Mesendoderm (in vitro differentiated cells): ENCODE data around the gene FXYD4.

ENCODE experiments used
- DNase-seq: peaks from one replicate; pipeline ENCODE4 v3.0.0; 2013
- H2AK5ac ChIP-seq: 2 replicates; pipeline ENCODE4 v1.6.1; 2013; ENCODE audit warnings: low read length, inconsistent platforms
- H2BK120ac ChIP-seq: 2 replicates; pipeline ENCODE4 v1.6.1; 2013; ENCODE audit warnings: low read depth, mild to moderate bottlenecking, low read length, moderate library complexity, mixed read lengths
- H2BK15ac ChIP-seq: replicated peaks from 2 replicates; pipeline ENCODE4 v1.6.1; 2013; ENCODE audit warnings: low read depth, mild to moderate bottlenecking, moderate library complexity
- H2BK5ac ChIP-seq: 2 replicates; pipeline ENCODE4 v1.6.1; 2013; ENCODE audit warnings: low read length, inconsistent platforms
- H3K18ac ChIP-seq: 2 replicates; pipeline ENCODE4 v1.6.1; 2013; ENCODE audit warnings: mild to moderate bottlenecking, low read length, mixed read lengths
- H3K23ac ChIP-seq: one replicate; pipeline ENCODE4 v1.6.1; 2013; ENCODE audit warnings: low read length
- H3K27ac ChIP-seq: 2 replicates; pipeline ENCODE4 v1.5.1; 2013; ENCODE audit warnings: low read depth, mild to moderate bottlenecking, inconsistent platforms, low read length, moderate library complexity
- H3K27me3 ChIP-seq: 2 replicates; pipeline ENCODE4 v1.6.1; 2013; ENCODE audit warnings: low read length, control low read depth, mild to moderate bottlenecking, inconsistent platforms; ENCODE audit not compliant: insufficient read depth, poor library complexity
- H3K36me3 ChIP-seq: 2 replicates; pipeline ENCODE4 v1.6.1; 2013; ENCODE audit warnings: low read length, inconsistent platforms; ENCODE audit not compliant: control insufficient read depth, insufficient read depth
- H3K4ac ChIP-seq: one replicate; pipeline ENCODE4 v1.6.1; 2013; ENCODE audit warnings: low read depth, mild to moderate bottlenecking, low read length, moderate library complexity
- H3K4me1 ChIP-seq: 2 replicates; pipeline ENCODE4 v1.6.1; 2013; ENCODE audit warnings: low read depth, low read length, inconsistent platforms; ENCODE audit not compliant: control insufficient read depth
- H3K4me2 ChIP-seq: 2 replicates; pipeline ENCODE4 v1.6.1; 2013; ENCODE audit warnings: low read length
- H3K4me3 ChIP-seq: 2 replicates; pipeline ENCODE4 v1.5.1; 2013; ENCODE audit warnings: mild to moderate bottlenecking, low read length
- H3K56ac ChIP-seq: one replicate; pipeline ENCODE4 v1.6.1; 2013; ENCODE audit warnings: low read length
- H3K79me1 ChIP-seq: 2 replicates; pipeline ENCODE4 v1.6.1; 2013; ENCODE audit warnings: low read length, inconsistent platforms
- H3K79me2 ChIP-seq: 2 replicates; pipeline ENCODE4 v1.6.1; 2013; ENCODE audit warnings: mild to moderate bottlenecking, low read length; ENCODE audit not compliant: control insufficient read depth, insufficient read depth
- H3K9ac ChIP-seq: 2 replicates; pipeline ENCODE4 v1.6.1; 2013; ENCODE audit warnings: low read length, inconsistent platforms
- H4K5ac ChIP-seq: one replicate; pipeline ENCODE4 v1.6.1; 2013; ENCODE audit warnings: low read length
- H4K8ac ChIP-seq: one replicate; pipeline ENCODE4 v1.6.1; 2013; ENCODE audit warnings: low read depth, mild to moderate bottlenecking, control low read depth, low read length, moderate library complexity
- WGBS: extraction: QIAGEN DNeasy Blood & Tissue Kit; methylation state at CpG from one replicate; pipeline ENCODE4 v1.1.7; 2013; ENCODE audit warnings: low lambda C conversion rate, missing lambda C conversion rate; ENCODE audit not compliant: insufficient coverage; ENCODE audit errors: extremely low coverage; 5-methylcytosine and 5-hydroxymethylcytosine counted together

Gene FXYD4

DNA sequence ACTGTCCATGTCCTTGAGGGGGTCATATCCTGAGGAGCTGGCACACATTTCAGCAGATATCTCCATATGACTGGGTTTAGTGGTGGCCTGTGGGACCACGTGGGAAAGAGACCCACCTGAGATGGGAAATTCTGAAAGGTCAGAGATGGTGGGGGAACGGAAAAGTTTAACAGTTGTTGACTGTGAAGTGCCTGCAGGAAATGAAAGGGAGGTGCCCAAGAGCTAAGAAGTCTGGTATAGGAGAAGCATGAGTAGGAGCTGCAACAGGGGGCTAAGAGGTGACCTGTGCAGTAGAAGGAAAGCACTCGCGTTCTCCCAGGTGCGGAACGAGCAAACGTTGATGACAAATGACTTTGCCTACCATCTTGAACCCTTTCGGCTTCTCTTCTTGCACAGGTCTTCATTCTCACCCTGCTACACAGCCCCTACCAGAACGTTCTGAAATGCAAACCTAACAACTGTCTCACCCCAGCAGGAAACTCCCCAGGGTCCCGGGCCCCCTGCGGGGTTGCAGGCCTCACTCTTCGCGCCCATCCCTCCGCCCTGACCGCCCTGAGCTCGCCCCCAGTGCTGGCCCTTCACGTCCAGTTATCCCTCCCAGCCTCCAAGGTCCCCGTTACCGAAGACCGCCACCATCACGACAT lies 9.8 kb upstream of the FXYD4 start:
- H3K27ac ChIP-seq = no peak overlapping the region
- H3K36me3 ChIP-seq = no peaks in the 10 kb centered on the region
- H3K4me1 ChIP-seq = peaks cover 5% of the 10 kb centered on the region
- H3K79me2 ChIP-seq = no peaks in the 10 kb centered on the region
- no peak overlapping the region for H2BK15ac ChIP-seq
- H3K27me3 ChIP-seq = no peaks in the 10 kb centered on the region
- H3K18ac ChIP-seq = peak overlapping the region; percentile 70
- no peak for DNase-seq
- no peak overlapping the region for H2BK120ac ChIP-seq
- peak overlapping the region; percentile 84 for H3K4me2 ChIP-seq
- peak overlapping the region; percentile 17 for H4K8ac ChIP-seq
- peak overlapping the region; percentile 72 for H3K4me3 ChIP-seq
- peak overlapping the region; percentile 71 for H4K5ac ChIP-seq
- no CpG with 5 or more reads among the region's 21 CpGs for WGBS
- H2AK5ac ChIP-seq = peak overlapping the region; percentile 78
- no peak overlapping the region for H3K23ac ChIP-seq
- H3K56ac ChIP-seq = peak overlapping the region; percentile 88
- peak overlapping the region; percentile 46 for H3K4ac ChIP-seq
- H3K9ac ChIP-seq = peak overlapping the region; percentile 83
- no peak overlapping the region for H2BK5ac ChIP-seq
- peaks cover 1% of the 10 kb centered on the region for H3K79me1 ChIP-seq

DNA sequence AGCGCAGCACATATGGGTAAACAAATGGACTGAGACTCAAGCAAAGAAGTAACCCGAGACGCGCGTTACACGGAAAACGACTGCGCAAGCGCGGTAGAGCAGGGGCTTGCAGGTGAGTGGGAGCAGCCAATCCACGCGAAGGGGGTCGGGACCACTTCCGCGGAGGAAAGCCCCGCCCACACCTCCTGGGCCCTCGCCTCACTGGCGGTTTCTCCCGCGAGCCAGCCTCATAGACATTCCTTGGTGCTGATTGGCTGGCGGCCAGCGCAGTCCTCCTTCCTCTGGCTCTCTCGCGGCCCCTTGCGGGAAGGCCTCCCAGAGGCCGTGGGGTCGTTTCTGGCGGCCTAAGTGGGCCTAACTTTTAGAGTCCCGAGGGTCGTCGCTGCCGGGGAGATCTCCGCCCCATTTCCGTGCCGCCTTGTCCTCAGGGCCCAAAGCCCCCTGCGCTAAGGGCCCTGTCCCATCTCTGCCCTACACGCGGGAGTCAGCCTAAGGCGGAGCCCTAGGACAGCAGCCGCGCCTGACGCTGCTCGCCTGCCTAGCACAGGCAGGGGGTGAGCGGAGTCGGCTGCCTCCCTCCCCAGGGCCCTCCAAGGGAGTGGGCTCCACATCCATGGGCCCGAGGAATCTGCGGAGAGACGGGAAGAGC lies 9.1 kb upstream of the FXYD4 start:
- Histone ChIP-seq H3K4me1 (peaks cover 5% of the 10 kb centered on the region), H4K5ac (peak overlapping the region; percentile 71), H2AK5ac (no peak overlapping the region), H2BK120ac (no peak overlapping the region), H3K4ac (peak overlapping the region; percentile 28), H3K4me3 (peak overlapping the region; percentile 72), H2BK15ac (no peak overlapping the region), H4K8ac (peak overlapping the region; percentile 17), H3K4me2 (peak overlapping the region; percentile 84), H3K27me3 (no peaks in the 10 kb centered on the region), H3K27ac (no peak overlapping the region), H3K79me2 (no peaks in the 10 kb centered on the region), H3K23ac (no peak overlapping the region), H3K56ac (peak overlapping the region; percentile 94), H3K79me1 (peaks cover 1% of the 10 kb centered on the region), H3K36me3 (no peaks in the 10 kb centered on the region), H3K18ac (peak overlapping the region; percentile 70), H2BK5ac (no peak overlapping the region), H3K9ac (peak overlapping the region; percentile 87)
- no CpG with 5 or more reads among the region's 48 CpGs for WGBS
- peak; percentile 97 for DNase-seq

DNA sequence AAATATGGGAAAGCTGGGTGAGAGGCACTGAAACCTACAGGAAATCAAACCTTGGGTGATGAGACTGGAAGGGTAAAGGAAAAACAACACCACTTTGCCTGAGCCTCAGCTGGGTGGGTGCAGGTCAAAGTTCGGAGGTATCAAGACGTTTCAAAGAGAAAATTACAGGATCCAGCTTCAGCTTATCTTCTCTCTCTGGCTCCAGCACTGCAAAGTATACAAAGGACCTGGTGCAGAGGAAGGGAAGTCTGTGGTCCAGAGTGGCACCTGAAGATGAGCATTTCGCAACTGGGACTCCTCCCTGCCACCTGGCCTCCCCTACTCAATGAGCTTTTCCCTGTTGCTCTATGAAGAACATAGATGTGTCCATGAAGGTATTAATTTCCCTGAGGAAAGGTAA lies 6.4 kb upstream of the FXYD4 start:
- H2AK5ac ChIP-seq = no peak overlapping the region
- peaks cover 5% of the 10 kb centered on the region for H3K4me1 ChIP-seq
- H3K4me3 ChIP-seq = no peak overlapping the region
- H3K4ac ChIP-seq = no peak overlapping the region
- no peak overlapping the region for H3K18ac ChIP-seq
- no peaks in the 10 kb centered on the region for H3K79me2 ChIP-seq
- WGBS = no CpG with 5 or more reads among the region's 3 CpGs
- no peaks in the 10 kb centered on the region for H3K36me3 ChIP-seq
- H3K56ac ChIP-seq = no peak overlapping the region
- no peak overlapping the region for H2BK120ac ChIP-seq
- H3K27me3 ChIP-seq = no peaks in the 10 kb centered on the region
- no peak overlapping the region for H3K9ac ChIP-seq
- peaks cover 1% of the 10 kb centered on the region for H3K79me1 ChIP-seq
- H3K4me2 ChIP-seq = no peak overlapping the region
- no peak overlapping the region for H2BK15ac ChIP-seq
- DNase-seq = no peak
- H2BK5ac ChIP-seq = no peak overlapping the region
- no peak overlapping the region for H3K23ac ChIP-seq
- H4K5ac ChIP-seq = no peak overlapping the region
- no peak overlapping the region for H4K8ac ChIP-seq
- no peak overlapping the region for H3K27ac ChIP-seq

- Histone ChIP-seq H3K4me2 (no peak overlapping the region), H3K23ac (no peak overlapping the region), H3K4me3 (no peak overlapping the region), H2BK120ac (no peak overlapping the region), H3K56ac (no peak overlapping the region), H3K27me3 (no peaks in the 10 kb centered on the region), H3K4ac (no peak overlapping the region), H3K4me1 (no peaks in the 10 kb centered on the region), H2AK5ac (no peak overlapping the region), H3K27ac (no peak overlapping the region), H3K79me2 (no peaks in the 10 kb centered on the region), H4K5ac (no peak overlapping the region), H3K79me1 (no peaks in the 10 kb centered on the region), H3K18ac (no peak overlapping the region), H3K9ac (no peak overlapping the region), H2BK15ac (no peak overlapping the region), H4K8ac (no peak overlapping the region), H2BK5ac (no peak overlapping the region), H3K36me3 (no peaks in the 10 kb centered on the region)
- WGBS = no CpG with 5 or more reads among the region's 4 CpGs
- no peak for DNase-seq
These were observed 1.5 kb upstream of the FXYD4 start for GRCh38 chr10:43369921-43370320.

DNA sequence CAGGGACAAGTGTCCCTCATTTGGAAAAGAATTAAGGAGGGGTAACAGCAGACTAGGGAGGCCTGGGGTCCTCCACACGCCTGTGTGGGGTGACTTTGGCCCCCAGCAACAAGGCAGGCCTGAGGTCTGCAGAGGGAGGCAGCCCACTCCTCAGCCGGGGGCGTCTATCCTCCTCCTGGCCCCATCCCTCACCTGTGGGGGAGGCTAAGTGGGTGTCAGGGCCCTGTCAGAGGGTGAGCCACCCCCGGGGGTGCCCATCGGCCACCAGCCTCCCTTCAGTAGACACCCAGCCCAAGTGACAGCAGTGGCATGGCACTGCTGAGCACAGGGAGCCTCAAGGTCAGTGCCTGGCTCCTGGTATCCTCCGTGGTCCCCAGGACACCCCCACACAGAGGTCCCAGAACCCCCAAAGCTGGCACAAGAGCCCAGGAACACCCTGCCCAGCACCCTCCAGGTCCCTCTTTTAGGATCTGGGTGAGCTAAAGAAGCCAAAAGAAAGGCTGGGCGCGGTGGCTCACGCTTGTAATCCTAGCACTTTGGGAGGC lies 693 bp upstream of the FXYD4 start:
- H3K23ac ChIP-seq = no peak overlapping the region
- no peak overlapping the region for H2BK5ac ChIP-seq
- no CpG with 5 or more reads among the region's 9 CpGs for WGBS
- H3K18ac ChIP-seq = no peak overlapping the region
- H3K4me2 ChIP-seq = no peak overlapping the region
- H4K8ac ChIP-seq = no peak overlapping the region
- H3K36me3 ChIP-seq = no peaks in the 10 kb centered on the region
- no peak overlapping the region for H4K5ac ChIP-seq
- H3K4ac ChIP-seq = no peak overlapping the region
- H2AK5ac ChIP-seq = no peak overlapping the region
- H3K79me1 ChIP-seq = no peaks in the 10 kb centered on the region
- no peak overlapping the region for H3K9ac ChIP-seq
- DNase-seq = no peak
- no peaks in the 10 kb centered on the region for H3K79me2 ChIP-seq
- no peak overlapping the region for H2BK120ac ChIP-seq
- no peaks in the 10 kb centered on the region for H3K27me3 ChIP-seq
- no peaks in the 10 kb centered on the region for H3K4me1 ChIP-seq
- H3K56ac ChIP-seq = no peak overlapping the region
- no peak overlapping the region for H3K27ac ChIP-seq
- H3K4me3 ChIP-seq = no peak overlapping the region
- no peak overlapping the region for H2BK15ac ChIP-seq
